Large intestine (tissue), 3 donors: ENCODE results near the gene C12orf56. TPM values are rescaled to one million over a fixed set of nuclear protein-coding genes. Genes with fewer than 3 reads are reported as not detected.
"Not testable (repeated sequence)": the region's sequence is repeated elsewhere in the genome, so short reads cannot be mapped to it uniquely, and the experiment has no call there.

Experiments used
- DNase-seq, 2 donors: peaks; one replicate each; pipeline versions ENCODE4 v3.0.0 to v3.0.0-alpha.2; 2013
- H3K27ac ChIP-seq: one replicate; pipeline ENCODE4 v1.5.1; 2013; ENCODE audit warnings: low read length
- H3K27me3 ChIP-seq: 2 replicates; pipeline ENCODE4 v1.6.1; 2013; ENCODE audit warnings: low read length; ENCODE audit not compliant: control insufficient read depth, insufficient read depth
- H3K36me3 ChIP-seq: 2 replicates; pipeline ENCODE4 v1.6.1; 2013; ENCODE audit warnings: low read length; ENCODE audit not compliant: control insufficient read depth, insufficient read depth
- H3K4me1 ChIP-seq: one replicate; pipeline ENCODE4 v1.6.1; 2013; ENCODE audit warnings: low read length; ENCODE audit not compliant: control insufficient read depth, insufficient read depth
- H3K4me3 ChIP-seq: one replicate; pipeline ENCODE4 v1.5.1; 2013; ENCODE audit warnings: low read length
- H3K9me3 ChIP-seq: one replicate; pipeline ENCODE4 v1.6.1; 2013; ENCODE audit warnings: mild to moderate bottlenecking, low read depth, low read length, moderate library complexity; ENCODE audit not compliant: control insufficient read depth
- WGBS: methylation state at CpG from one replicate; pipeline ENCODE4 v1.1.5; 2013; ENCODE audit warnings: low lambda C conversion rate; ENCODE audit not compliant: insufficient coverage; 5-methylcytosine and 5-hydroxymethylcytosine counted together
- polyA plus RNA-seq: library from polyadenylated mRNA; unstranded; fragments of 120-200 nt; gene quantifications from one replicate; pipeline ENCODE4 v1.2.1, GENCODE V29; 2013

The C12orf56 gene
- polyA plus RNA-seq, 1 donor: 0.22 TPM

- H3K27me3 ChIP-seq, H3K4me3 ChIP-seq, H3K9me3 ChIP-seq, H3K4me1 ChIP-seq, H3K27ac ChIP-seq, DNase-seq, H3K36me3 ChIP-seq: not testable (repeated sequence)
- 100% methylated on average over 1 of the region's 2 CpGs for WGBS
Observed at GRCh38 chr12:64340546-64340945, 50.0 kb downstream of the C12orf56 start.

- Histone ChIP-seq H3K27me3 (no peaks in the 10 kb centered on the region), H3K36me3 (no peaks in the 10 kb centered on the region), H3K9me3 (no peaks in the 10 kb centered on the region), H3K27ac (no peak overlapping the region), H3K4me1 (no peaks in the 10 kb centered on the region), H3K4me3 (no peak overlapping the region)
- DNase-seq: no peak
- WGBS: 100% methylated on average over 2 of the region's 4 CpGs
Observed at GRCh38 chr12:64335886-64336466, 54.6 kb downstream of the C12orf56 start.

DNA sequence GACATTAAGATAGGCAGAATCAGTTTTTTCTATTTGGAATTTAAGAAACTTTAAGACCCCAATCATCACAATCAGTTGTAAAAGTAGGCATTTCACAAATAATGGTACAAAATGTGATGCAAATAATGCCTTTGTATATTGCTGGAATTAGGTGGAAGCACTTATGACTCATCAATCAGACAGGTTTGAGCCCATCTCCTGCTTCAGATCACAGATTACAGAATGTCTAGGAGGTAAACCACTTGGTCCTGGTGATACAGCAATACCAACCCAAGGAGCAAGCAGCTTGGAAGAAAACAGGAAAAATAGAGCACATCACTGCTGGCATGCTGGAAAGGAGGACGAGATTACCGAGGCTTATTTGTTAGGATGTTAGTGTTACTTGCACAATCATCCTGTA, 57.6 kb downstream of the C12orf56 start:
- Histone ChIP-seq H3K4me3 (no peak overlapping the region), H3K4me1 (no peaks in the 10 kb centered on the region), H3K27me3 (no peaks in the 10 kb centered on the region), H3K9me3 (no peaks in the 10 kb centered on the region), H3K27ac (no peak overlapping the region), H3K36me3 (no peaks in the 10 kb centered on the region)
- no CpG with 5 or more reads among the region's 2 CpGs for WGBS
- no peak for DNase-seq

- H3K4me1 ChIP-seq: no peaks in the 10 kb centered on the region
- H3K4me3 ChIP-seq: no peak overlapping the region
- no peaks in the 10 kb centered on the region for H3K27me3 ChIP-seq
- no CpG with 5 or more reads among the region's 5 CpGs for WGBS
- DNase-seq: no peak
- H3K36me3 ChIP-seq: no peaks in the 10 kb centered on the region
- no peak overlapping the region for H3K27ac ChIP-seq
- no peaks in the 10 kb centered on the region for H3K9me3 ChIP-seq
Observed at GRCh38 chr12:64332296-64332695, 58.3 kb downstream of the C12orf56 start.

DNA sequence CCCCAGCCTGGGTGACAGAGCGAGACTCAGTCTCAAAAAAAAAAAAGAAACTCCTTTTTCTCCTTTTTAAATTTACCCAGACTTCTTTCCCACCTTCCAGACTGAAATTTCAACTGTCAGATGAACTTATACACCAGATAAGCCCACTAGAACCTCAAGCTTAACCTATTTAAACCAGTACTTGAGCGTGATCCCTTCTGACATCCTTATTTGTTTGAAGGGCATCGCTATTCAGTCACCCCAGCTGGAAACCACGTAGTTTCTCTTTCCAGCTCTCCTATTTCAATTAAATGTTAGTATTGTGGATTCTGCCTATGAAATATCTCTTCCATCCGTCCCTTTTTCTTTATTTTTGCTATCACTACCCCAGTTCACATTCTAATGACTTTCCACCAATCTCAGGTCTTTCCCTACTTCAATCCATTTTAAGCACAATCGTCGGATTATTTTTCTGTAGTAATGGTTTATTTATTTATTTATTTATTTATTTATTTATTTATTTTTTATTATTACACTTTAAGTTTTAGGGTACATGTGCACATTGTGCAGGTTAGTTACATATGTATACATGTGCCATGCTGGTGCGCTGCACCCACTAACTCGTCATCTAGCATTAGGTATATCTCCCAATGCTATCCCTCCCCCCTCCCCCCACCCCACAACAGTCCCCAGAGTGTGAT, 61.4 kb downstream of the C12orf56 start:
- DNase-seq, H3K36me3 ChIP-seq, H3K4me3 ChIP-seq, H3K4me1 ChIP-seq, H3K9me3 ChIP-seq, H3K27ac ChIP-seq, H3K27me3 ChIP-seq: not testable (repeated sequence)
- 93% methylated on average over 5 of the region's 9 CpGs for WGBS

GRCh38 chr12:64325055-64325454, 65.5 kb downstream of the C12orf56 start:
- no peak overlapping the region for H3K4me3 ChIP-seq
- DNase-seq: no peak
- no peaks in the 10 kb centered on the region for H3K9me3 ChIP-seq
- H3K4me1 ChIP-seq: no peaks in the 10 kb centered on the region
- H3K27me3 ChIP-seq: no peaks in the 10 kb centered on the region
- no peak overlapping the region for H3K27ac ChIP-seq
- H3K36me3 ChIP-seq: no peaks in the 10 kb centered on the region
- no CpG with 5 or more reads among the region's 2 CpGs for WGBS

GRCh38 chr12:64323476-64324225, 66.9 kb downstream of the C12orf56 start:
- DNase-seq: no peak
- H3K4me3 ChIP-seq: no peak overlapping the region
- no peaks in the 10 kb centered on the region for H3K9me3 ChIP-seq
- WGBS: no CpG with 5 or more reads among the region's 3 CpGs
- H3K27ac ChIP-seq: no peak overlapping the region
- H3K27me3 ChIP-seq: no peaks in the 10 kb centered on the region
- no peaks in the 10 kb centered on the region for H3K4me1 ChIP-seq
- H3K36me3 ChIP-seq: no peaks in the 10 kb centered on the region

GRCh38 chr12:64323006-64323405, 67.6 kb downstream of the C12orf56 start:
- no peak for DNase-seq
- no peaks in the 10 kb centered on the region for H3K4me1 ChIP-seq
- H3K27ac ChIP-seq: no peak overlapping the region
- H3K27me3 ChIP-seq: no peaks in the 10 kb centered on the region
- H3K9me3 ChIP-seq: no peaks in the 10 kb centered on the region
- WGBS: 71% methylated on average over 2 of the region's 4 CpGs
- no peak overlapping the region for H3K4me3 ChIP-seq
- H3K36me3 ChIP-seq: no peaks in the 10 kb centered on the region

GRCh38 chr12:64320611-64321010, 69.9 kb downstream of the C12orf56 start:
- no peaks in the 10 kb centered on the region for H3K27me3 ChIP-seq
- H3K27ac ChIP-seq: no peak overlapping the region
- WGBS: no CpG with 5 or more reads among the region's 1 CpG
- no peak overlapping the region for H3K4me3 ChIP-seq
- DNase-seq: no peak
- no peaks in the 10 kb centered on the region for H3K9me3 ChIP-seq
- H3K4me1 ChIP-seq: no peaks in the 10 kb centered on the region
- H3K36me3 ChIP-seq: no peaks in the 10 kb centered on the region

DNA sequence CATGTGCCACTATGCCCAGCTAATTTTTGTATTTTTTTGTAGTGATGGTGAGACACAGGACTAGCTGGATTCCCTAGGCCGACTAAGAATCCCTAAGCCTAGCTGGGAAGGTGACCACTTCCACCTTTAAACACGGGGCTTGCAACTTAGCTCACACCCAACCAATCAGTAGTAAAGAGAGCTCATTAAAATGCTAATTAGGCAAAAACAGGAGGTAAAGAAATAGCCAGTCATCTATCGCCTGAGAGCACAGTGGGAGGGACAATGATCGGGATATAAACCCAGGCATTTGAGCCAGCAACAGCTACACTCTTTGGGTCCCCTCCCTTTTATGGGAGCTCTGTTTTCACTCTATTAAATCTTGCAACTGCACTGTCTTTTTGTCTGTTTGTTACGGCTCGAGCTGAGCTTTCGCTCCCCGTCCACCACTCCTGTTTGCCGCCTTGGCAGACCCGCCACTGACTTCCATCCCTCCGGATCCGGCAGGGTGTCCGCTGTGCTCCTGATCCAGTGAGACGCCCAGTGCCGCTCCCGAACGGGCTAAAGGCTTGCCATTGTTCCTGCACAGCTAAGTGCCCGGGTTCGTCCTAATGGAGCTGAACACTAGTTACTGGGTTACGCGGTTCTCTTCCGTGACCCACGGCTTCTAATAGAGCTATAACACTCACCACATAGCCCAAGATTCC, 70.9 kb downstream of the C12orf56 start:
- DNase-seq, H3K9me3 ChIP-seq, H3K36me3 ChIP-seq, H3K4me3 ChIP-seq, H3K27ac ChIP-seq, H3K4me1 ChIP-seq, H3K27me3 ChIP-seq: not testable (repeated sequence)
- WGBS: no CpG with 5 or more reads among the region's 23 CpGs
